WTC11 (cell line): Measurements from ENCODE around the gene SLC39A2. TPM values are rescaled to one million over a fixed set of nuclear protein-coding genes. Genes with fewer than 3 reads are reported as not detected.
"Not testable (repeated sequence)": the region's sequence is repeated elsewhere in the genome, so short reads cannot be mapped to it uniquely, and the experiment has no call there.

Experiments used
- ATAC-seq: fragments of 200-7000 bp; cut with Tn5 transposase; 2 replicates; pipeline ENCODE4 v1.10.0; 2021; ENCODE audit warnings: mild to moderate bottlenecking, moderate library complexity
- CTCF ChIA-PET: fragments of 300-600 bp; sonication (Branson Sonifier 250); formaldehyde crosslinking; loops from one replicate; lab custom pipeline; 2021; ENCODE audit warnings: antibody characterized with exemption; lab: Charles Lee
- POLR2A ChIA-PET: fragments of 350-600 bp; sonication (Branson Sonifier 250); formaldehyde crosslinking; loops from one replicate; lab custom pipeline; 2021; ENCODE audit warnings: antibody characterized with exemption; lab: Charles Lee
- DNase-seq: peaks from one replicate; pipeline ENCODE4 v3.0.0; 2021; ENCODE audit warnings: low spot score
- H3K27ac Mint-ChIP-seq: 2 replicates; pipeline ENCODE4 v1.8.0; 2021; ENCODE audit warnings: mixed read lengths
- H3K27me3 Mint-ChIP-seq: 2 replicates; pipeline ENCODE4 v1.8.0; 2021; ENCODE audit warnings: low read depth, mild to moderate bottlenecking, moderate library complexity, mixed read lengths
- H3K36me3 Mint-ChIP-seq: 2 replicates; pipeline ENCODE4 v1.8.0; 2021; ENCODE audit warnings: mixed read lengths
- H3K4me1 Mint-ChIP-seq: 2 replicates; pipeline ENCODE4 v1.8.0; 2022; ENCODE audit warnings: mixed read lengths
- H3K4me3 Mint-ChIP-seq: 2 replicates; pipeline ENCODE4 v1.8.0; 2021; ENCODE audit warnings: mild to moderate bottlenecking, moderate library complexity, mixed read lengths
- H3K9me3 Mint-ChIP-seq: 2 replicates; pipeline ENCODE4 v1.8.0; 2021; ENCODE audit warnings: mixed read lengths
- ATF1 ChIP-seq: sonication (generic); formaldehyde crosslinking; IDR thresholded peaks from 2 replicates; pipeline ENCODE4 v1.8.1; 2023; ENCODE audit warnings: mild to moderate bottlenecking, moderate library complexity, missing genetic modification reagents
- ATF2 ChIP-seq: sonication (generic); formaldehyde crosslinking; IDR thresholded peaks from 2 replicates; pipeline ENCODE4 v1.8.1; 2022; ENCODE audit warnings: low read depth, missing genetic modification reagents, borderline replicate concordance
- ATF6 ChIP-seq: sonication (generic); formaldehyde crosslinking; IDR thresholded peaks from 2 replicates; pipeline ENCODE4 v1.8.1; 2023; ENCODE audit warnings: mild to moderate bottlenecking, missing genetic modification reagents
- CTCF ChIP-seq: fragments of 200-600 bp; IDR thresholded peaks from 2 replicates; pipeline ENCODE4 v1.8.0; 2022; ENCODE audit warnings: antibody characterized with exemption
- ESRRA ChIP-seq: sonication (generic); formaldehyde crosslinking; IDR thresholded peaks from 2 replicates; pipeline ENCODE4 v1.8.1; 2022; ENCODE audit warnings: mild to moderate bottlenecking, missing genetic modification reagents, borderline replicate concordance
- ZNF281 ChIP-seq: sonication (generic); formaldehyde crosslinking; IDR thresholded peaks from 2 replicates; pipeline ENCODE4 v1.8.0; 2023; ENCODE audit warnings: mild to moderate bottlenecking, missing genetic modification reagents
- ZNF532 ChIP-seq: fragments of 250-450 bp; sonication (Bioruptor Pico); IDR thresholded peaks from 2 replicates; pipeline ENCODE4 v1.9.0; 2021; ENCODE audit warnings: mild to moderate bottlenecking, borderline replicate concordance
- total RNA-seq: library from RNA; stranded (reverse); gene quantifications from 3 replicates; pipeline ENCODE4 v1.2.3, GENCODE V29; 2021
- TF ChIP-seq, protein P1 (sequence below): sonication (generic); formaldehyde crosslinking; conservative IDR thresholded peaks from 2 replicates; pipeline ENCODE4 v1.8.1; 2022; ENCODE audit warnings: mild to moderate bottlenecking, missing genetic modification reagents
- TF ChIP-seq, protein P2 (sequence below): sonication (generic); formaldehyde crosslinking; IDR thresholded peaks from 2 replicates; pipeline ENCODE4 v1.8.1; 2022; ENCODE audit warnings: missing genetic modification reagents, borderline replicate concordance
- TF ChIP-seq, protein P3 (sequence below): sonication (generic); formaldehyde crosslinking; IDR thresholded peaks from 2 replicates; pipeline ENCODE4 v1.8.1; 2022; ENCODE audit warnings: mild to moderate bottlenecking, moderate library complexity, missing genetic modification reagents

Gene SLC39A2
- total RNA-seq, 1 experiment from 2014 or later: not detected

GRCh38 chr14:21003788-21004346 is 4.8 kb downstream of the SLC39A2 start (continued):
- TF ChIP-seq, protein P1, sequence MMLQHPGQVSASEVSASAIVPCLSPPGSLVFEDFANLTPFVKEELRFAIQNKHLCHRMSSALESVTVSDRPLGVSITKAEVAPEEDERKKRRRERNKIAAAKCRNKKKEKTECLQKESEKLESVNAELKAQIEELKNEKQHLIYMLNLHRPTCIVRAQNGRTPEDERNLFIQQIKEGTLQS: no peak
- TF ChIP-seq, protein P2, sequence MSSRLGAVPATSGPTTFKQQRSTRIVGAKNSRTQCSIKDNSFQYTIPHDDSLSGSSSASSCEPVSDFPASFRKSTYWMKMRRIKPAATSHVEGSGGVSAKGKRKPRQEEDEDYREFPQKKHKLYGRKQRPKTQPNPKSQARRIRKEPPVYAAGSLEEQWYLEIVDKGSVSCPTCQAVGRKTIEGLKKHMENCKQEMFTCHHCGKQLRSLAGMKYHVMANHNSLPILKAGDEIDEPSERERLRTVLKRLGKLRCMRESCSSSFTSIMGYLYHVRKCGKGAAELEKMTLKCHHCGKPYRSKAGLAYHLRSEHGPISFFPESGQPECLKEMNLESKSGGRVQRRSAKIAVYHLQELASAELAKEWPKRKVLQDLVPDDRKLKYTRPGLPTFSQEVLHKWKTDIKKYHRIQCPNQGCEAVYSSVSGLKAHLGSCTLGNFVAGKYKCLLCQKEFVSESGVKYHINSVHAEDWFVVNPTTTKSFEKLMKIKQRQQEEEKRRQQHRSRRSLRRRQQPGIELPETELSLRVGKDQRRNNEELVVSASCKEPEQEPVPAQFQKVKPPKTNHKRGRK (CRISPR knock-in tag): no peak
- TF ChIP-seq, protein P3, sequence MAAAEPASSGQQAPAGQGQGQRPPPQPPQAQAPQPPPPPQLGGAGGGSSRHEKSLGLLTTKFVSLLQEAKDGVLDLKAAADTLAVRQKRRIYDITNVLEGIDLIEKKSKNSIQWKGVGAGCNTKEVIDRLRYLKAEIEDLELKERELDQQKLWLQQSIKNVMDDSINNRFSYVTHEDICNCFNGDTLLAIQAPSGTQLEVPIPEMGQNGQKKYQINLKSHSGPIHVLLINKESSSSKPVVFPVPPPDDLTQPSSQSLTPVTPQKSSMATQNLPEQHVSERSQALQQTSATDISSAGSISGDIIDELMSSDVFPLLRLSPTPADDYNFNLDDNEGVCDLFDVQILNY: no peak
- TF ChIP-seq ATF1 (CRISPR knock-in tag): no peak

- not testable (repeated sequence) for H3K27ac Mint-ChIP-seq
Measured at GRCh38 chr14:21009721-21010120, 10.6 kb downstream of the SLC39A2 start.

DNA sequence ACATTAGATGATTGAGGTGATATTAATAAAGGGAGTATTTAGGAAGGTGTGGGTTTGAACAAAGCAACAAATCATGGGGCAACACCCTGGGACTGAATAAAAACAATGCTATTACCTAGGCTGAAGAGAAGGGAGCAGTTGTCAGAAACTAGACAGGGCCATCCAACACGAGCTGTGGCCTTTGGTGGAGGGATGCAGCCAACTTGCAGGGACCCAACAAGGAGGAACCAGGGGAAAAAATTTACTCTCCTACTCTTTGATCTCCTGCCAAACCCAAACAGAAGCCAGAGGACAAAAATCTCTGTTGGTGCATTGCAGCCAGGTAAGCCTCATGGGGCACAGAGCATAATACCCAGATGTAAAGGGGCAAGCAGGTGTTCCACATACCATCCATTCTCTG is 12.0 kb downstream of the SLC39A2 start:
- Mint-ChIP-seq H3K36me3 (no peaks in the 10 kb centered on the region), H3K4me3 (no peak overlapping the region), H3K27ac (no peak overlapping the region), H3K4me1 (peaks cover 17% of the 10 kb centered on the region), H3K9me3 (no peaks in the 10 kb centered on the region), H3K27me3 (peaks cover 3% of the 10 kb centered on the region)
- ATAC-seq: no peak
- DNase-seq: no peak
- ChIA-PET CTCF (interaction anchor here (2.1 to 9.1 kb wide), 6 partner anchors 12 to 81 kb away, joined by 8 to 670 read pairs (median 44); partner anchors contain the start of genes ARHGEF40, RNASE7 and SLC39A2), POLR2A (no interaction called here)
- TF ChIP-seq CTCF (no peak), ATF6 (no peak), ATF2 (no peak), ESRRA (CRISPR knock-in tag) (no peak), ZNF281 (no peak), ATF1 (CRISPR knock-in tag) (no peak), ZNF532 (CRISPR knock-in tag) (no peak)

More at GRCh38 chr14:21009721-21010120, 10.6 kb downstream of the SLC39A2 start:
- H3K9me3 Mint-ChIP-seq, H3K4me1 Mint-ChIP-seq, ATAC-seq, H3K36me3 Mint-ChIP-seq, H3K4me3 Mint-ChIP-seq, DNase-seq, POLR2A ChIA-PET, H3K27me3 Mint-ChIP-seq: not testable (repeated sequence)
- CTCF ChIA-PET: interaction anchor here (0.8 to 9.1 kb wide), 2 partner anchors 32 to 39 kb away, joined by 4 to 670 read pairs; partner anchors contain the start of gene RNASE7
